ENCODE data around the gene LYPD4. TPM values are rescaled to one million over a fixed set of nuclear protein-coding genes. Genes with fewer than 3 reads are reported as not detected.

LYPD4 gene, protein sequence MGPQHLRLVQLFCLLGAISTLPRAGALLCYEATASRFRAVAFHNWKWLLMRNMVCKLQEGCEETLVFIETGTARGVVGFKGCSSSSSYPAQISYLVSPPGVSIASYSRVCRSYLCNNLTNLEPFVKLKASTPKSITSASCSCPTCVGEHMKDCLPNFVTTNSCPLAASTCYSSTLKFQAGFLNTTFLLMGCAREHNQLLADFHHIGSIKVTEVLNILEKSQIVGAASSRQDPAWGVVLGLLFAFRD
- total RNA-seq (not detected), polyA plus RNA-seq (not detected)
- long read RNA-seq, donor 1: 0 reads
- long read RNA-seq, donor 2: 0 reads
- long read RNA-seq, donor 3: 0 reads

DNA sequence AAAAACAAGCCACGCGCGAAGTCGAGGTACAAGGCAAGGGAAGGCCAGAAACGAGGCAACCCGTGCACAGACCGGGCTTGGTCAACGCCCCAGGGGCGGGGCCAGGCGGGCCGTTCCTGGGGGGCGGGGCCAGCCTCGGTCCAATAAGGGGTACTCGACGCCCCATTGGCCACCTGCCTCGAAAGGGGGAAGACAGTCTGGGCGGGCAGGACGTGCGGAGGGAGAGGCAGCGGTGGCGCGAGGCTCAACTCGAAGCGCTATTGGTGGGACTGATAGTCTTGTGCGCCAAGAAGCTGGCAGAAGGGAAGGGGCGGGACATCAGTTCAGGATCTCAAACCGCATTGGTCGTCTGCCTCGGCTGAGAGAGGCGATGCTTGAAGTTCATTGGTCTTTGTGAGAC lies at the start of gene LYPD4:
TSS of gene LYPD4 (minus strand) at position 83 of the 400 bp plus-strand sequence. CDS start 5,398 bp downstream, outside the sequence.
- no peak within 1 kb of the TSS for H3K27ac ChIP-seq
- DNase-seq (no peak), ATAC-seq (no peak)
- H3K4me3 ChIP-seq: no peak within 1 kb of the TSS
- intact Hi-C loops (cut with DNase I): no loop called here
- no peaks in the 10 kb centered on the region for H3K9me3 ChIP-seq
- WGBS, 2 donors: 79 to 80% methylated on average over 30 of the region's 30 CpGs
- no peaks in the 10 kb centered on the region for H3K4me1 ChIP-seq
- peaks cover 0 to 37% (median 18%) of the 10 kb centered on the region in 7 donors for H3K27me3 ChIP-seq
- TF ChIP-seq, protein P1, sequence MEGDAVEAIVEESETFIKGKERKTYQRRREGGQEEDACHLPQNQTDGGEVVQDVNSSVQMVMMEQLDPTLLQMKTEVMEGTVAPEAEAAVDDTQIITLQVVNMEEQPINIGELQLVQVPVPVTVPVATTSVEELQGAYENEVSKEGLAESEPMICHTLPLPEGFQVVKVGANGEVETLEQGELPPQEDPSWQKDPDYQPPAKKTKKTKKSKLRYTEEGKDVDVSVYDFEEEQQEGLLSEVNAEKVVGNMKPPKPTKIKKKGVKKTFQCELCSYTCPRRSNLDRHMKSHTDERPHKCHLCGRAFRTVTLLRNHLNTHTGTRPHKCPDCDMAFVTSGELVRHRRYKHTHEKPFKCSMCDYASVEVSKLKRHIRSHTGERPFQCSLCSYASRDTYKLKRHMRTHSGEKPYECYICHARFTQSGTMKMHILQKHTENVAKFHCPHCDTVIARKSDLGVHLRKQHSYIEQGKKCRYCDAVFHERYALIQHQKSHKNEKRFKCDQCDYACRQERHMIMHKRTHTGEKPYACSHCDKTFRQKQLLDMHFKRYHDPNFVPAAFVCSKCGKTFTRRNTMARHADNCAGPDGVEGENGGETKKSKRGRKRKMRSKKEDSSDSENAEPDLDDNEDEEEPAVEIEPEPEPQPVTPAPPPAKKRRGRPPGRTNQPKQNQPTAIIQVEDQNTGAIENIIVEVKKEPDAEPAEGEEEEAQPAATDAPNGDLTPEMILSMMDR (IDR thresholded peaks at IDR 0.05): no peak
- no peaks in the 10 kb centered on the region for H3K36me3 ChIP-seq

DNA sequence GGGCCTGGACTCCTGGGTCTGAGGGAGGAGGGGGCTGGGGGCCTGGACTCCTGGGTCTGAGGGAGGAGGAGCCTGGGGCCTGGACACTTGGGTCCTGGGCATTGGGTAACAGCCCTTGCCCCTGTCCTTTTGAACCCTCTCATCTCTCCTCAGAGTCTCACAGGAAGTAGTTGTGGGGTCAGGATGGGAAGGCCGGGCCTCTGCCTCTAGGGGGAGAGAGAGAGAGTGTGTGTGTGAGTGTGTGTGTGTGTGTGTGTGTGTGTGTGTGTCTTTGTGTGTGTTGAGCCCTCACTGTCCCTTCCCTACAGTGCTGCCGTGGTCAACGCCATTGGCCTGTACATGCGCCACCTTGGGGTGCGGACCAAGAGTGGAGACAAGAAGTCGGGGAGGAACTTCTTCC lies 49.4 kb upstream of the LYPD4 start:
- DNase-seq: no peak
- no peak overlapping the region for H3K4me3 ChIP-seq

DNA sequence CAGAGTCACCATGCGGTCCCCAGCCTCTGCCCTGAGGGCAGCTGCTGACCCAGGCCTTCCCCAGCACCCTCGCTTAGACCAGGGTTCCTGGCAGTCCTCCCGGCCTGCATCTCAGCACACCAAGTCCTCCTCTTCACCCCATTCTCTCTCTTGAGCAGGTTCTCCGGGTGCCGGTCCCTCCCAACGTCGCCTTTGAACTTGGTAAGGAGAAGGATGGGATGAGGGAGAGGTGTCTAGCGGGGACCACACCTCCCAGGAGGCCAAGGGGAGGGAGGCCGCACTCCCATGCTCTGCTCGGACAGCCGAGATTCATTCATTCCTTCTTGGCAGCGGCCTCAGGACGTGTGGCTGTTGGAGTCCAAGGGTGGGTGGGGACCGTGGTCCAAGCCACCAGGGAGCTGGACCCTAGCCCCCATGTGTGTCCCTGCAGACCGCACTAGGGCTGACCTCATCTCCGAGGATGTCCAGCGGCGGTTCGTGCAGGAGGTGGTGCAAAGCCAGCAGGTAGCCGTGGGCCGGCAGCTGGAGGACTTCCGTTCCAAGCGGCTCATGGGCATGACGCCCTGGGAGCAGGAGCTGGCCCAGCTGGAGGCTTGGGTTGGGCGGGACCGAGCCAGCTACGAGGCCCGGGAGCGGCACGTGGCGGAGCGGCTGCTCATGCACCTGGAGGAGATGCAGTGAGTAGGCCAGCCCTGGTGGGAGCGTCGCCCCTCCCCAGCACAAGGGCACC lies 47.9 kb upstream of the LYPD4 start:
- ATAC-seq (peak in 1 of 8 donors; percentile 11), DNase-seq (no peak)
- TF ChIP-seq, protein P1 (IDR thresholded peaks at IDR 0.05): no peak
- H3K36me3 ChIP-seq: peaks cover 0 to 83% (median 30%) of the 10 kb centered on the region in 9 donors
- 86 to 91% methylated on average over 34 of the region's 34 CpGs for whole genome bisulfite sequencing, 2 donors
- H3K27ac ChIP-seq: no peak overlapping the region
- no peak overlapping the region for H3K4me3 ChIP-seq
- H3K9me3 ChIP-seq: no peaks in the 10 kb centered on the region
- H3K4me1 ChIP-seq: peaks cover 0 to 25% (median 6%) of the 10 kb centered on the region in 9 donors
- intact Hi-C loops (cut with DNase I): no loop called here
- no peaks in the 10 kb centered on the region for H3K27me3 ChIP-seq

More for the DNA sequence above, 49.4 kb upstream of the LYPD4 start:
- H3K9me3 ChIP-seq: no peaks in the 10 kb centered on the region
- peaks cover 0 to 84% (median 43%) of the 10 kb centered on the region in 9 donors for H3K36me3 ChIP-seq
- no peaks in the 10 kb centered on the region for H3K27me3 ChIP-seq
- H3K27ac ChIP-seq: no peak overlapping the region
- no peak for ATAC-seq
- intact Hi-C loops (cut with DNase I): no loop called here
- WGBS, 2 donors: 73 to 84% methylated on average over 6 of the region's 6 CpGs
- TF ChIP-seq, protein P1 (IDR thresholded peaks at IDR 0.05): no peak
- peaks cover 0 to 11% (median 0%) of the 10 kb centered on the region in 9 donors for H3K4me1 ChIP-seq

DNA sequence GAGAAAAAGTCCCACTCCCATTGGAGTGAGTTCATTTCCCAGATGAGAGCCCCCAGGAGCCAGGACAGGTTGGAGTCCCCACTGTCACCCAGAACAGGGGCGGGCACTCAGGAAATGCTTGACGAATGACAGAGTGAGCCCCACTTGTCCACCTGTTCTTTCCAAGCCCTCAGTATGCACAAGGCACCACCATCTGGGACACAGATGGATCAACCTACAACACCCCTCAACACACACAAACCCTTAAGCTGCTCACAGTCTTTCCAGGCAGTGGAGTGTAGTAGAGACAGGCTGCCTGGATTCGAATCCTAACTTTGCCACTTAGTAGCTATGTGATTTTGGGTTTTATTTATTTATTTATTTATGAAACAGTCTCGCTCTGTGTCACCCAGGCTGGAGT lies 46.5 kb upstream of the LYPD4 start:
- ATAC-seq: no peak
- TF ChIP-seq, protein P1 (IDR thresholded peaks at IDR 0.05): no peak
- no peak overlapping the region for H3K4me3 ChIP-seq
- peaks cover 0 to 39% (median 20%) of the 10 kb centered on the region in 9 donors for H3K4me1 ChIP-seq
- H3K9me3 ChIP-seq: no peaks in the 10 kb centered on the region
- WGBS, 2 donors: 92 to 98% methylated on average over 4 of the region's 4 CpGs
- no peak for DNase-seq
- intact Hi-C loops (cut with DNase I): no loop called here
- H3K36me3 ChIP-seq: peaks cover 0 to 74% (median 25%) of the 10 kb centered on the region in 9 donors
- no peak overlapping the region for H3K27ac ChIP-seq
- H3K27me3 ChIP-seq: no peaks in the 10 kb centered on the region
